IMR-90 (cell line): ENCODE measurements around the gene AGR3. TPM values are rescaled to one million over a fixed set of nuclear protein-coding genes. Genes with fewer than 3 reads are reported as not detected.

Experiments
- ATAC-seq: fragments of 200-7000 bp; cut with Tn5 transposase; 2 replicates; pipeline ENCODE4 v1.9.1; 2020; ENCODE audit warnings: low read depth, mild to moderate bottlenecking, moderate library complexity
- BruUV-seq: library from RNA; stranded (reverse); fragments of 400-500 nt; replicated peaks from 2 replicates; lab custom pipeline; 2021; lab: Mats Ljungman, UMichigan
- CTCF ChIA-PET: fragments of 300-600 bp; formaldehyde crosslinking; extraction: SDS; loops from one replicate; lab custom pipeline; 2021; ENCODE audit warnings: antibody characterized with exemption; lab: Yijun Ruan, JAX
- POLR2A ChIA-PET: fragments of 300-600 bp; sonication (Branson Sonifier 250); formaldehyde crosslinking; loops from one replicate; lab custom pipeline; 2022; ENCODE audit warnings: antibody characterized with exemption; ENCODE audit not compliant: unreplicated experiment; lab: Charles Lee
- DNase-seq: peaks from one replicate; pipeline ENCODE4 v3.0.0; 2013
- H2AFZ ChIP-seq: replicated peaks from 2 replicates; pipeline ENCODE3; 2013; ENCODE audit warnings: low read length, mild to moderate bottlenecking; ENCODE audit not compliant: poor library complexity
- H2AK5ac ChIP-seq: 2 replicates; pipeline ENCODE4 v1.6.1; 2013; ENCODE audit warnings: low read depth, low read length, inconsistent platforms
- H2AK9ac ChIP-seq: replicated peaks from 2 replicates; pipeline ENCODE3; 2013; ENCODE audit warnings: mild to moderate bottlenecking, low read depth, low read length, moderate library complexity; ENCODE audit not compliant: poor library complexity
- H2BK120ac ChIP-seq: 2 replicates; pipeline ENCODE4 v1.6.1; 2013; ENCODE audit warnings: low read depth, low read length, inconsistent platforms
- H2BK15ac ChIP-seq: 3 replicates; pipeline ENCODE4 v1.6.1; 2013; ENCODE audit warnings: low read depth, low read length, inconsistent platforms
- H2BK20ac ChIP-seq: 2 replicates; pipeline ENCODE4 v1.6.1; 2013; ENCODE audit warnings: low read depth, mild to moderate bottlenecking, inconsistent platforms, low read length, moderate library complexity
- H2BK5ac ChIP-seq: 2 replicates; pipeline ENCODE4 v1.6.1; 2013; ENCODE audit warnings: mild to moderate bottlenecking, low read depth, low read length, inconsistent platforms; ENCODE audit not compliant: poor library complexity, severe bottlenecking
- H3K14ac ChIP-seq: replicated peaks from 2 replicates; pipeline ENCODE4 v1.6.1; 2013; ENCODE audit warnings: low read depth, low read length, inconsistent platforms
- H3K18ac ChIP-seq: 2 replicates; pipeline ENCODE4 v1.6.1; 2013; ENCODE audit warnings: low read depth, low read length, control low read depth
- H3K23ac ChIP-seq: 2 replicates; pipeline ENCODE4 v1.6.1; 2013; ENCODE audit warnings: low read depth, low read length, inconsistent platforms
- H3K27ac ChIP-seq: 2 replicates; pipeline ENCODE4 v1.5.1; 2013; ENCODE audit warnings: mild to moderate bottlenecking, control low read depth, low read length; ENCODE audit not compliant: insufficient read depth
- H3K27me3 ChIP-seq: 2 replicates; pipeline ENCODE4 v1.6.1; 2013; ENCODE audit warnings: low read length; ENCODE audit not compliant: control insufficient read depth, insufficient read depth
- H3K36me3 ChIP-seq: 2 replicates; pipeline ENCODE4 v1.6.1; 2013; ENCODE audit warnings: low read length, mixed read lengths; ENCODE audit not compliant: control insufficient read depth, insufficient read depth
- H3K4ac ChIP-seq: 2 replicates; pipeline ENCODE4 v1.6.1; 2013; ENCODE audit warnings: low read depth, low read length, inconsistent platforms
- H3K4me1 ChIP-seq: 2 replicates; pipeline ENCODE4 v1.6.1; 2013; ENCODE audit warnings: low read length, mixed read lengths; ENCODE audit not compliant: control insufficient read depth, insufficient read depth
- H3K4me2 ChIP-seq: 2 replicates; pipeline ENCODE4 v1.6.1; 2013; ENCODE audit warnings: low read depth, mild to moderate bottlenecking, control low read depth, low read length, moderate library complexity
- H3K4me3 ChIP-seq: 2 replicates; pipeline ENCODE4 v1.5.1; 2013; ENCODE audit warnings: low read depth, mild to moderate bottlenecking, control low read depth, low read length, moderate library complexity; ENCODE audit not compliant: insufficient read depth
- H3K56ac ChIP-seq: 2 replicates; pipeline ENCODE4 v1.6.1; 2013; ENCODE audit warnings: low read length, inconsistent platforms; ENCODE audit not compliant: insufficient read depth; ENCODE audit errors: extremely low read depth
- H3K79me1 ChIP-seq, 2 experiments: 2 replicates each; pipeline ENCODE4 v1.6.1; 2013; ENCODE audit warnings: low read length in 2 of 2, inconsistent platforms in 1 of 2, low read depth in 1 of 2
- H3K9ac ChIP-seq: 2 replicates; pipeline ENCODE4 v1.6.1; 2013; ENCODE audit warnings: low read depth, low read length, control low read depth
- H3K9me1 ChIP-seq: 2 replicates; pipeline ENCODE4 v1.6.1; 2013; ENCODE audit warnings: low read length, inconsistent platforms; ENCODE audit not compliant: insufficient read depth
- H3K9me3 ChIP-seq: 2 replicates; pipeline ENCODE4 v1.6.1; 2013; ENCODE audit warnings: low read length; ENCODE audit not compliant: control insufficient read depth, insufficient read depth
- H4K20me1 ChIP-seq: 2 replicates; pipeline ENCODE4 v1.6.1; 2013; ENCODE audit warnings: low read length, inconsistent platforms; ENCODE audit not compliant: insufficient read depth
- H4K5ac ChIP-seq: 2 replicates; pipeline ENCODE4 v1.6.1; 2013; ENCODE audit warnings: mild to moderate bottlenecking, low read depth, low read length, control low read depth
- H4K8ac ChIP-seq, 2 experiments: 2 replicates each; pipeline ENCODE4 v1.6.1; 2013; ENCODE audit warnings: low read depth in 2 of 2, low read length in 2 of 2, control low read depth in 1 of 2, inconsistent platforms in 1 of 2
- H4K91ac ChIP-seq: 2 replicates; pipeline ENCODE4 v1.6.1; 2013; ENCODE audit warnings: low read depth, low read length, inconsistent platforms; ENCODE audit not compliant: insufficient read depth
- BHLHE40 ChIP-seq: fragments of 150-350 bp; IDR thresholded peaks from 2 replicates; pipeline ENCODE4 v1.6.1; 2016; ENCODE audit warnings: mild to moderate bottlenecking, low read depth, low read length
- CEBPB ChIP-seq: IDR thresholded peaks from 2 replicates; pipeline ENCODE4 v1.6.1; 2012; ENCODE audit warnings: low read depth, low read length, improper control_type of control experiment
- FOS ChIP-seq: fragments of 150-350 bp; IDR thresholded peaks from 2 replicates; pipeline ENCODE4 v1.6.1; 2016; ENCODE audit warnings: low read depth, low read length
- RCOR1 ChIP-seq: IDR thresholded peaks from 2 replicates; pipeline ENCODE4 v1.6.1; 2012; ENCODE audit warnings: mild to moderate bottlenecking, low read length, improper control_type of control experiment; ENCODE audit not compliant: insufficient replicate concordance
- SMC3 ChIP-seq: fragments of 150-350 bp; IDR thresholded peaks from 2 replicates; pipeline ENCODE4 v1.6.1; 2016; ENCODE audit warnings: low read depth, mild to moderate bottlenecking, antibody characterized with exemption, low read length, moderate library complexity
- WGBS, 2 experiments: methylation state at CpG; one replicate each; pipeline versions ENCODE4 v1.1.5 to v1.1.7; 2013; ENCODE audit warnings: missing lambda C conversion rate in 2 of 2; ENCODE audit not compliant: insufficient read length in 1 of 2; ENCODE audit errors: extremely low coverage in 2 of 2; 5-methylcytosine and 5-hydroxymethylcytosine counted together
- dilution Hi-C: fragments of 300-500 bp; cut with HindIII; formaldehyde crosslinking; loops from one replicate; pipeline ENCODE4 v1.14.3; 2018; ENCODE audit warnings: low sequenced_read_pairs; ENCODE audit not compliant: unreplicated experiment
- in situ Hi-C: fragments of 300-500 bp; cut with MboI; formaldehyde crosslinking; loops from 3 replicates; pipeline ENCODE4 v1.14.3; 2019; ENCODE audit warnings: low sequenced_read_pairs, inconsistent platforms, mixed read lengths
- intact Hi-C: fragments of 100-400 bp; cut with micrococcal nuclease; formaldehyde crosslinking; loops from 2 replicates; pipeline ENCODE4 v1.10.0; 2022
- polyA plus RNA-seq, 3 experiments: library from polyadenylated mRNA; depleted of rRNA; stranded (reverse); fragments of >200 nt; gene quantifications; 2 replicates each; pipeline ENCODE4 v1.2.3, GENCODE V29; 2012; ENCODE audit warnings: low replicate concordance in 1 of 3
- total RNA-seq: library from RNA; depleted of rRNA; stranded (reverse); fragments of >200 nt; gene quantifications from 2 replicates; pipeline ENCODE4 v1.2.3, GENCODE V29; 2012
- TF ChIP-seq, protein P1 (sequence below): fragments of 150-350 bp; IDR thresholded peaks from 2 replicates; pipeline ENCODE4 v1.6.1; 2016; ENCODE audit warnings: low read depth, mild to moderate bottlenecking, low read length, moderate library complexity, borderline replicate concordance

AGR3 gene
- total and polyA plus RNA-seq, 2 of the 4 experiments (the other 2 are of a cell fraction), result not detected

DNA sequence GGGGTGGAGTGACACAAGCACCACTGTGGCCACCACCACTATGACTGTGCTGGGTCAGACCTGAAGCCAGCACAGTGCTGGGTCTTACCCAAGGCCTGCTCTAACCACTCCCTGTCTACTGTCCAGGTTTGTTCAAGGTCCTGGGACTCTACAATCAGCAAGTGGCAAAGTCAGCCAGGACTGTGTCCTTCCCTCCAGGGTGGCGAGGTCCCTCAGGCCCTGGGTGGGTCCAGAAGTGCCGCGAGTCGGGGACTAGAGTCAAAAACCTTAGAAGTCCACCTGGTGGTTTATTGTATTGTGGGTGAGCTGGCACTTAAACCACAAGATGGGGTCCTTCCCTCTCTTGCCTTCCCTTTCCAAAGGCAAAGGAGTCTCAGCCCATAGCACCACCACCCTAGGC lies 30.8 kb upstream of the AGR3 start:
- ChIA-PET POLR2A (no interaction called here), CTCF (no interaction called here)
- H3K9ac ChIP-seq, result no peak overlapping the region
- no peak overlapping the region for H3K18ac ChIP-seq
- no peak overlapping the region for H3K56ac ChIP-seq
- no peak overlapping the region for H4K5ac ChIP-seq
- DNase-seq, result no peak
- no peaks in the 10 kb centered on the region for H3K79me1 ChIP-seq
- H3K9me3 ChIP-seq, result no peaks in the 10 kb centered on the region
- no peaks in the 10 kb centered on the region; the same call in 1 of the 2 replicates for H4K20me1 ChIP-seq
- no peak overlapping the region for H2AK9ac ChIP-seq
- WGBS, 2 experiments, result no CpG with 5 or more reads among the region's 4 CpGs
- H4K91ac ChIP-seq, result no peak overlapping the region
- TF ChIP-seq RCOR1 (no peak), FOS (no peak), SMC3 (no peak), BHLHE40 (no peak), CEBPB (no peak)
- TF ChIP-seq, protein P1, sequence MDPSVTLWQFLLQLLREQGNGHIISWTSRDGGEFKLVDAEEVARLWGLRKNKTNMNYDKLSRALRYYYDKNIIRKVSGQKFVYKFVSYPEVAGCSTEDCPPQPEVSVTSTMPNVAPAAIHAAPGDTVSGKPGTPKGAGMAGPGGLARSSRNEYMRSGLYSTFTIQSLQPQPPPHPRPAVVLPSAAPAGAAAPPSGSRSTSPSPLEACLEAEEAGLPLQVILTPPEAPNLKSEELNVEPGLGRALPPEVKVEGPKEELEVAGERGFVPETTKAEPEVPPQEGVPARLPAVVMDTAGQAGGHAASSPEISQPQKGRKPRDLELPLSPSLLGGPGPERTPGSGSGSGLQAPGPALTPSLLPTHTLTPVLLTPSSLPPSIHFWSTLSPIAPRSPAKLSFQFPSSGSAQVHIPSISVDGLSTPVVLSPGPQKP, result no peak
- H3K4ac ChIP-seq, result no peak overlapping the region
- no peak overlapping the region for H3K23ac ChIP-seq
- H2BK5ac ChIP-seq, result no peak overlapping the region
- no peak overlapping the region; the same call in 1 of the 2 replicates for H2AK5ac ChIP-seq
- no peak overlapping the region for H3K4me3 ChIP-seq
- in situ Hi-C loops, result loop anchor here (10.0 to 25.0 kb wide), 4 partner anchors 218 to 1425 kb away; no protein-coding TSS in a partner anchor
- ATAC-seq, result no peak
- no TSS peak for BruUV-seq
- no peak overlapping the region for H2BK120ac ChIP-seq
- no peak overlapping the region for H4K8ac ChIP-seq
- peaks cover 3% of the 10 kb centered on the region; the same call in 1 of the 2 replicates for H3K9me1 ChIP-seq
- no peak overlapping the region for H3K14ac ChIP-seq
- H3K27me3 ChIP-seq, result no peaks in the 10 kb centered on the region
- intact Hi-C loops, result loop anchor here (10.0 kb wide), 1 partner anchor 488 kb away; the partner anchor contains the start of gene CRPPA
- dilution Hi-C loops, result no loop called here
- H2AFZ ChIP-seq, result no peak overlapping the region
- H3K4me2 ChIP-seq, result no peak overlapping the region
- no peak overlapping the region for H2BK20ac ChIP-seq
- H3K36me3 ChIP-seq, result no peaks in the 10 kb centered on the region
- no peak overlapping the region for H2BK15ac ChIP-seq
- H3K4me1 ChIP-seq, result peaks cover 7% of the 10 kb centered on the region; the same call in 1 of the 2 replicates
- H3K27ac ChIP-seq, result no peak overlapping the region
